NCI-H2107 (cell line): Measurements from ENCODE around the gene CALHM5.

ENCODE experiments used
- DNase-seq: peaks from one replicate; lab custom pipeline; 2025; lab: John Stamatoyannopoulos, UW

CALHM5 gene

GRCh38 chr6:116550796-116551195 is 39.4 kb downstream of the CALHM5 start:
- DNase-seq: no peak

DNA sequence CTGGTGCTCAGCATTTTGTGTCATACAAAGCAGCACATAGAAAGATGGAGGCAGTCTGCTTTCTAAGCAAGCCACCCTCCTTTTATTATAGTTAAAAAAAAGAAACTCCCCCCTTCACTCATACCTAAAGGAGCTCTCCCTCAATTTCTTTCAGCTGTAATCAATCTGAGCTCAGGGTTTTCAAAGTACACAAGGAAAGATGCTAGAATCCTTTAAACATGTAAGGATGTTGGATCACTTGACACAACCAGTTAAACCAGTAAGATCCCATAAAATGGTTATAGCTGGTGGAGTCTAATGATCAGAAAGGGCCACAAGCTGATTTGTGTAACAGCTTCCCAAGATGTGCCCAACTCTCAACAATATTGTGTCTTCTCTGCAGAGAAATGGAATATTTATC is 42.0 kb downstream of the CALHM5 start, which contains the start of gene CALHM4:
TSS of gene CALHM4 (plus strand) at position 301 of the 400 bp plus-strand sequence. CDS start at position 344, 43 bp downstream.
- no peak for DNase-seq

DNA sequence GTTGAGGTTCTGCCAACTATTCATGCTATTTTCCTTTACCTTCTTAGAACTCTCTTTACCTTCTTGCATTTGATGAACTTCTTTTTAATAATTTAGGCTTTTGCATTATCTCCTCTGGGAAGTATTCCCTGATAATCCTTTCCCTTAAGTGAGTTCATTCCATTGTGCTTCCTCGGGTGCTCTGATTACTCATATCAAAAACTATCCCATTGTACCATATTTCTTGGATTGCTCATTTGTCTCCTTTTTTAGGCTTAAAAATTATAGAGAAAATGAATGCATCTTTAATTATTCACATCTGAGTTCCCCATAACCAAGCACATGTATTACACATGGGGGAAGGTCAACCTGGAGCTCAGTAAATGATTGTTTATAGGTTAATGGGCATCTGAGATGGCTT is 44.6 kb downstream of the CALHM5 start:
- DNase-seq: no peak

DNA sequence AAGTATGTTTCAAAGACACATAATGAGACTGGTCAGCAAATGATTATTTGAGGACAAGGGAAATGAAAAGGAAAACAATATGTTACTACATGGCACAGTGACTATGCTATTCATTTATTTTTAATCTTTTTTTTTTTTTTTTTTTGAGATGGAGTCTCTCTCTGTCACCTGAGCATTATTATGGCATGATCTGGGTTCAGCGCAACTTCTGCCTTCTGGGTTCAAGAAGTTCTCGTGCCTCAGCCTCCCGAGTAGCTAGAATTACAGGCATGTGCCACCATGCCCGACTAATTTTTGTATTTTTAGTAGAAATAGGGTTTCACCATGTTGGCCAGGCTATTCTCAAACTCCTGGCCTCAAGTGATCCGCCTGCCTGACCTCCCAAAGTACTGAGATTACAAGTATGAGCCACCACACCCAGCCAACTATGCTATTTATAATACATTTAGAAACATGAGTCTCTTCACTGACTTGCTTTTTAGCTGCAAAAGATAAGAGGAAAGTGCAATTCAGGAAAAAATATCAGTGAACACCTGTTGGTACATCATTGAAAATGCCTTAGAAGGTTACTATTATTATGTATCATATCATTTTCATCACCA is 45.5 kb downstream of the CALHM5 start:
- no peak for DNase-seq

DNA sequence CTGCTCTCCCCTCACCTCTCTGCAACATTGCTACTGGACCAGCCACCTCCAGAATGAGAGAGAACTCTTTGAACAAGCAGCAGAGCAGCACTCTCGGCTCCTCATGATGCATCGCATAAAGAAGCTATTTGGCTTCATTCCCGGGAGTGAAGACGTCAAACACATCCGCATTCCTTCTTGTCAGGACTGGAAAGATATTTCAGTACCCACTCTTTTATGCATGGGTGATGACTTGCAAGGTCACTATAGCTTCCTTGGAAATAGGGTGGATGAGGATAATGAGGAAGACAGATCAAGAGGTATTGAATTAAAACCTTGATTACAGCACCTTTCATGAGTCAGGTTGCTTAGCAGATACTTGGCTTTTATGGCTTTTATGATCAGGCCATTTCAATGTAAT is 46.5 kb downstream of the CALHM5 start:
- DNase-seq: no peak

GRCh38 chr6:116560130-116560529 is 48.7 kb downstream of the CALHM5 start:
- no peak for DNase-seq

DNA sequence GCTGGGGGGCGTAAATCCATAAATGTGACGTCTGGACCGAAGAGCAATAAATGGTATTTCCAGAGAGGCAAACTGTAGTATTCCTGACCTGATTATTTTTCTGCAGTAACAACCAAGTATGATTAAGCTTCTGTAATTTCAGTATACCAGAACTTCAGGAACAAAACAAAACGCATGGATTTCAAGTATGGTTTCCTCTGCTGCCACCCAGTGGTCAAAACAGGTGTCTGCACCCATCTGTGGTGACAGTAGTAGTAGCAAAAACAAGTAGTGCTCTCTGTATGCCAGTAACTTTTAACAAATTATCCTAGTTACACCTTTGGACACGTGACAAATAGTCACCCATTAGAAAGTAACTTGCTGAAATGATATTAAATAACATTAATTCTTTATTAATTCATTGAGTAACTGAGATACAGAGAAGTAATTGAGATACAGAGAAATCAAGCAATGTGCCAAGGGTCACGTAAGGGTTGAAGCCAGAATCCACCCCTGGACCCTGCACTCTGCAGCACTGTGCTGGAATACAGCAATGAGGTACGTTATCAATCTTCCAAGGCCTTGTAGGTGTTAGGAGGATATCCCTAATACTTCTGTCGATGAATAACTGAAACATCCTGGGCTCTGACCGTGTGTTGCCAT is 50.1 kb downstream of the CALHM5 start:
- peak; percentile 33 for DNase-seq

DNA sequence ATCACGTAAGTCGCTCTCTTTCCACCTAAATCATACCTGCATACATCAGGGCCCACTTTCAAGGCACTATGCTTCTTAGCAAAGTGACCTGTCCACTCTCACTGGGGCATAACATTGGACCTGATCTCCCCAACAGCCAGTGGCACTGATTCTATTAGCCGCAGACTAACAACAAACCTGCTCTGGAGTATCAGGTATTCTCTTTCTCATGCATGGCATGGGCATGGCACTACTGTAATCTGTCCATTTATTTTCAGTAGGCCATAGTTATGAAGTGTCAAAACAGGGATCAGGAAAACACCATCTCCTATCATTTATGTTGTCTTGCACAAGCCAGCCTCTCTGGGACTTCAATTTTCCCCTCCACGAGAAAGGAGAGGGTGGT is 50.6 kb downstream of the CALHM5 start:
- no peak for DNase-seq

DNA sequence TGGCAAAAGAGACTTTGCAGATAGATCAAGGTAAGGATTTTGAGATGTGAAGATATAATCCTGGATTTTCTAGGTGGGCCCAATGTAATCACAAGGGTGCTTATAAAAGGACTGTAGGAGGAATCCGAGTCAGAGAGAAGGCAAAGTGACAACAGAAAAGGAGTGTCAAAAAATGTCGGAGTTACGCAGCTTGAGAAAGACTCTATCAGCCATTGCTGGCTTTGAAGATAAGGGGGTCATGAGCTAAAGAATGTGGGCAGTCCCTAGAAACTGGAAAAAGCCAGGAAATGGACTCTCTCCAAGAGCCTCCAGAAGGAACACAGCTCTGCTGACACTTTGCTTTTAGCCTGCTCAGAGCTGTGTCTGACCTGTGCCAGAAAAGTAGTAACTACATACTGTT is 51.2 kb downstream of the CALHM5 start:
- DNase-seq: no peak

DNA sequence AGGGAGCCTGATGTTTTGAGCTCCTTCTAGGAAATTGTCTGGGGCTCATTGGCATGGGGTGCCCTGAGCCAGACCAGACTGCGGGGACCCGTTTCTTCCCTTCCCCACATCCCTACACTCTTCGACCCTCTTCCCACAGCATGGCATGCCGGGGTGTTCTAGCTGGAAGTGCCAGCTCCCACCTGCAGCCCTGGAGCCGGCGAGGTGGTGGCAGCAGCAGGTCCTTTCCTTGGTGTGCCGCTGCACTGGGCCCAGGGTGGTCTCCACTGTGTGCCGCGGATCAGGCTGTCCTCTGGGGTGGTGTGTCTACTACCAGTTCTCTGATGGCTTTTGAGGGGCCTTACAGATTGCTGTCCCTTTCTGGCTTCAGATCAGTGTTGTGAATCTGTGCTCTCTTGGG is 52.4 kb downstream of the CALHM5 start:
- no peak for DNase-seq

- no peak for DNase-seq
These were observed 52.9 kb downstream of the CALHM5 start for GRCh38 chr6:116564311-116564710.

- DNase-seq: peak; percentile 7
These were observed 53.8 kb downstream of the CALHM5 start for GRCh38 chr6:116564921-116565872.

DNA sequence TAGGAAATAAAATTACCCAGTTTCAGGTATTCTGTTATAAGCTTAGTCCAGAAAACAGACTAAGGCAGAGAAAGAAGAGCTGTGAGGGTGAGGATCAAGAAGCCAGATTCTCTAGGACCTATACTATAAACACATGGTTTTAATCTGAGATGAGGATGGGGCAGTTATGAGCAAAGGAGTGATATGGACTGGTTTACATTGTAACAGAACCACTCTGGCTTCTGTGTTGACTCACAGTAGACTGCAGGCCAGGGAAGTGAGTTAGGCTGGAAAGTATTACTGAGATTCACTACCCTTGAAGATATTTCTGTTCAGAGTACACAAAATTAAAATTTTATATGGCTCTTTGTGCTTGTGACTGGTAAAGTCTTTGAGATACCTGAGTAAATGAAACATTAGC is 56.7 kb downstream of the CALHM5 start:
- no peak for DNase-seq

DNA sequence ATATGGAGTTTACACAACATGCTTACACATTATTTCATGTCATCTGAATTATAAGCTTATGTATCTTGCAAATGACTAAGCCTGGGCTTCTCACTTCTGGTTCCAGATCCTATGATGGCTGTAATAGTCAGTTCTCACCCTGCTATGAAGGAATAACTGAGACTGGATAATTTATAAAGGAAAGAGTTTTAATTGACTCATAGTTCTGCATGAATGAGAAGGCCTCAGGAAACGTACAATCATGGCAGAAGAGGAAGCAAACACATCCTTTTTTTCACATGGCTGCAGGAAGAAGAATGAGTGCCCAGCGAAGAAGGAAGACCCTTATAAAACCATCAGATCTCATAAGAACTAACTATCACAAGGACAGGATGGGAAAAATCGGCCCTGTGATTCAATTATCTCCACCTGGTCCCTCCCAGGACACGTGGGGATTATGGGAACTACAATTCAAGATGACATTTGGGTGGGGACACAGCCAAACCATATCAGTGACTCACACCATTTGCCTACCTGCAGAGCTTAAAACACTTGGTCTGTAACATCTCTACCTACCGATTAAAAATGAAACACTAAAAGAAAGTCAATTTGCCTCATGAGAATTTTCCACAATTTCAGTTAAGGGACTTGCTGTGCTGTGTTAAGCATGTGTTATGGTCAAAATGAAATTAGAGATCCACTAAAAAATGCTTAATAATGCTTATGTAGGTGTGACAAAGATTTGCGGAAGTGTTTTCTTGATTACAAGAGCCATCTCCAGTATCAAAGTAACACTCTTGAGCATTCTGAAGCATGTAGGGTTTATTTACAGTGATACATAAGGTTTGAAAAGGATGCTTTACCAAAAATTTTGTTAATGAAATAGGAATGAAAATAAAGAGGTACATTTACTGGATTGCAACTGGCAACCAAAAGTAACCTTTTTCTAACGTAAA is 57.6 kb downstream of the CALHM5 start:
- DNase-seq: no peak

GRCh38 chr6:116570856-116571682 is 59.6 kb downstream of the CALHM5 start, which contains the start of gene RWDD1:
Gene RWDD1, plus strand, starts transcription at chr6:116571504. Its CDS starts 79 bp downstream, at chr6:116571583.
- DNase-seq: peak; percentile 90

GRCh38 chr6:116571683-116572000 is 60.2 kb downstream of the CALHM5 start:
- no peak for DNase-seq

GRCh38 chr6:116572162-116572561 is 60.7 kb downstream of the CALHM5 start:
- DNase-seq: no peak
